ENCODE measurements around the gene ZNF512B.
"Not testable (repeated sequence)": the region's sequence is repeated elsewhere in the genome, so short reads cannot be mapped to it uniquely, and the experiment has no call there.

ZNF512B gene, protein sequence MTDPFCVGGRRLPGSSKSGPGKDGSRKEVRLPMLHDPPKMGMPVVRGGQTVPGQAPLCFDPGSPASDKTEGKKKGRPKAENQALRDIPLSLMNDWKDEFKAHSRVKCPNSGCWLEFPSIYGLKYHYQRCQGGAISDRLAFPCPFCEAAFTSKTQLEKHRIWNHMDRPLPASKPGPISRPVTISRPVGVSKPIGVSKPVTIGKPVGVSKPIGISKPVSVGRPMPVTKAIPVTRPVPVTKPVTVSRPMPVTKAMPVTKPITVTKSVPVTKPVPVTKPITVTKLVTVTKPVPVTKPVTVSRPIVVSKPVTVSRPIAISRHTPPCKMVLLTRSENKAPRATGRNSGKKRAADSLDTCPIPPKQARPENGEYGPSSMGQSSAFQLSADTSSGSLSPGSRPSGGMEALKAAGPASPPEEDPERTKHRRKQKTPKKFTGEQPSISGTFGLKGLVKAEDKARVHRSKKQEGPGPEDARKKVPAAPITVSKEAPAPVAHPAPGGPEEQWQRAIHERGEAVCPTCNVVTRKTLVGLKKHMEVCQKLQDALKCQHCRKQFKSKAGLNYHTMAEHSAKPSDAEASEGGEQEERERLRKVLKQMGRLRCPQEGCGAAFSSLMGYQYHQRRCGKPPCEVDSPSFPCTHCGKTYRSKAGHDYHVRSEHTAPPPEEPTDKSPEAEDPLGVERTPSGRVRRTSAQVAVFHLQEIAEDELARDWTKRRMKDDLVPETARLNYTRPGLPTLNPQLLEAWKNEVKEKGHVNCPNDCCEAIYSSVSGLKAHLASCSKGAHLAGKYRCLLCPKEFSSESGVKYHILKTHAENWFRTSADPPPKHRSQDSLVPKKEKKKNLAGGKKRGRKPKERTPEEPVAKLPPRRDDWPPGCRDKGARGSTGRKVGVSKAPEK

DNA sequence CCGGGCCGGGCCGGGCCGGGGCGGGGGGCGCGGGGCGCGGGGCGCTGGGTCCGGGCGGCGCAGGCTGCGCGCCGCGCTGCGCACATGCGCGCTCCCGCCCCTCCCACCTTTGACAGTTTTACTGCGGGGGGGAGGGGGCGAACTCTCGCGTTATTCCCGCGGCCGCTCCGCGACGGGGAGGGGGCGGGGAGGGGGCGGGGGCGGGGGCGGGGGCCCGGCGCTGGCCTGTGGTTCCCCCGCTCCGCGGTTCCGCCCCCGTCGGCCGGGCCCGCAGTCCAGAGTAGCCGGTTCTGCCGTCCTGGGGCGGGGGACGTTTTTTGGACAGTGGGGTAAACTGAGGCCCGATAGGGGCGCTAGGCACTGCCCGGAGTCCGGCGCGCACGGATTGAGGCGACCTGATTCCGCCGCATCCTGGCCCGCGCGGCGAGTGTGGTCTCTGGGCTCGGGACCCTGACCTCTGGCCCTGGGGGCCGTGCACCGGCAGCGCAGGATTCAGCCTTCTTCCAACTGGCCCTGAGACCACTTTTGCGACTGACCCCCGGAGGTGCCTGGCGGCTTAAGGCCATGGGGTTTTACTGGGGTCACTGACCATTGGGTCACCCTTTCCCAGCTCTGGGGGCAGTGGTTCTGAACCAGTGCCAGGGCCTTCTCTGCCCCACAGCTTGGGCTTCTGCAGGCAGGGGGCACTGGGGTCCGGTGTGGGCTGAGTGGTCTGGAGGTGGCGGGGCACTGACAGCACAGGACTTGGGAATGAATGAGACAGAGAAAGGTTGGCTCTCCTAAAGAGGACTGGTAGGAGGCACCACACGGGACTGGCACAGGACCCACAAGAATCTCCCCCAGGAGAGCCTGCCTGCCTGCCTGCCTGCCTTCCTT lies at the start of gene ZNF512B:
TSS of gene ZNF512B (minus strand) at position 93 of the 876 bp plus-strand sequence. CDS start 1,980 bp downstream, outside the sequence.
- peak; percentile 59 for DNase-seq (ENCODE audit: low spot score)

DNA sequence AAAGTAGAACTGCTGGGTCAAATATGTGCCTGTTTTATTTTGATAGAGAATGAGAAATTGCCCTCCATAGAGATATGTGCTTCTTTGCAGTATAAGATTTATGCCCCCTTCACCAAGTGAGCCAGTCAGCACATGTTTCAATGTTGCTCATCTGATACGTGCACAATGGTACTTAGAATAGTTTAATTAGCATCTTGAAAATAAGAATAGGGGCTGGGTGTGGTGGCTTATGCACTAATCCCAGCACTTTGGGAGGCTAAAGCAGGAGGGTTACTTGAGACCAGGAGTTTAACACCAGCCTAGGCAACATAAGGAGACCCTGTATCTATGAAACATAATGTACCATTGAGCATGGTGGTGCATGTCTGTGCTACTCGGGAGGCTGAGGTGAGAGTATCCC lies 45.9 kb upstream of the ZNF512B start:
- DNase-seq (ENCODE audit: low spot score): no peak

DNA sequence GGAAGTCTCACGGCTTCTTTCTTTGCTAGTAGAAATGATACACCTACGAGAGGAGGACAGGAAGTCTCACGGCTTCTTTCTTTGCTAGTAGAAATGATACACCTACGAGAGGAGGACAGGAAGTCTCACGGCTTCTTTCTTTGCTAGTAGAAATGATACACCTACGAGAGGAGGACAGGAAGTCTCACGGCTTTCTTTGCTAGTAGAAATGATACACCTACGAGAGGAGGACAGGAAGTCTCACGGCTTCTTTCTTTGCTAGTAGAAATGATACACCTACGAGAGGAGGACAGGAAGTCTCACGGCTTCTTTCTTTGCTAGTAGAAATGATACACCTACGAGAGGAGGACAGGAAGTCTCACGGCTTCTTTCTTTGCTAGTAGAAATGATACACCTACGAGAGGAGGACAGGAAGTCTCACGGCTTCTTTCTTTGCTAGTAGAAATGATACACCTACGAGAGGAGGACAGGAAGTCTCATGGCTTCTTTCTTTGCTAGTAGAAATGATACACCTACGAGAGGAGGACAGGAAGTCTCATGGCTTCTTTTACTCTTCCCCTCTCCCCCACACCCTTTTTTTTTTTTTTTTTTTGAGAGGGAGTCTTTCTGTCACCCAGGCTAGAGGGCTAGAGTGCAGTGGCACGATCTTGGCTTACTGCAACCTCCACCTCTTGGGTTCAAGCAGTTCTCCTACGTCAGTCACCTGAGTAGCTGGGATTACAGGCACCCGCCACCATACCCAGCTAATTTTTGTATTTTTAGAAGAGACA lies 42.8 kb upstream of the ZNF512B start:
- DNase-seq (ENCODE audit: low spot score): not testable (repeated sequence)

DNA sequence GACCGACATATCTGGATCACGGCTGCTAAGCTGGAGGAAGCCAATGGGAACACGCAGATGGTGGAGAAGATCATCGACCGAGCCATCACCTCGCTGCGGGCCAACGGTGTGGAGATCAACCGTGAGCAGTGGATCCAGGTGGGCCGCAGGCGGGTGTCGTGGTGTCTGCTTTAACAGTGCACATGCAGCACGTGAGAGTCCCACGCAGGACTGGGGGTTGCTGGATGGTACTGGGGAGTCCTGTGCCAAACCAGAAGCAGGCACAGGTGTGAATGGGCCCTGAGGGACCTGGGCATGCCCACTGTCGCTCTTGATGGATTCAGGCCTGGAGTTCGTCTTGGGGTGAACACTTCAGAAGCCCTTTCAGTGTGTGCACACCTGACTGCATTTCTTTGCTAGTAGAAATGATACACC lies 41.6 kb upstream of the ZNF512B start:
- no peak for DNase-seq (ENCODE audit: low spot score)

DNA sequence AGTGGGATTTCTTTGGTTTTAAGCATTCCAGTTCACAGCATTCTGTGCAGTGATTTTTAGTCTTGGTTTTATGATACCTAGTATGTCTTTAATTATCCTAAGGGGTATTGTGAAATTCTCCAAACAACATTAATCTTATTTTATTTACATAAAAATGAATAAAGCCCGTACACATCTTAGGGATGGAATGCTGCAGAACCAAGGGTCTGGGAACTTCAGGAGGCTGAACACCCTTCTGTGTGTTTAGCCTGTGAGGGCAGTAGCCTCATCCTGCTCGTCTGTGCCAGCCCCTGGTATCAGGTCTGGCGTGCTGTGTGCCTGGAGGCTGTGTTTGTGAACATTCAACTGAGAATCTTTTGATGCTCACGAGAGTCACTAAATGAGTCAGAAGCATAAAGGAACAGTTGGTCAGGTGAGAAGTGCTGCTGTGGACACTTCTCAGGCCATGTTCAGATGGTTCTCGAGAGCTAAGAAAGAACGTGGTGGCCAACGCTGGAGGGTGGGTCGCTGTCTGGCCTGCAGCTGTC lies 41.0 kb upstream of the ZNF512B start:
- no peak for DNase-seq (ENCODE audit: low spot score)

DNA sequence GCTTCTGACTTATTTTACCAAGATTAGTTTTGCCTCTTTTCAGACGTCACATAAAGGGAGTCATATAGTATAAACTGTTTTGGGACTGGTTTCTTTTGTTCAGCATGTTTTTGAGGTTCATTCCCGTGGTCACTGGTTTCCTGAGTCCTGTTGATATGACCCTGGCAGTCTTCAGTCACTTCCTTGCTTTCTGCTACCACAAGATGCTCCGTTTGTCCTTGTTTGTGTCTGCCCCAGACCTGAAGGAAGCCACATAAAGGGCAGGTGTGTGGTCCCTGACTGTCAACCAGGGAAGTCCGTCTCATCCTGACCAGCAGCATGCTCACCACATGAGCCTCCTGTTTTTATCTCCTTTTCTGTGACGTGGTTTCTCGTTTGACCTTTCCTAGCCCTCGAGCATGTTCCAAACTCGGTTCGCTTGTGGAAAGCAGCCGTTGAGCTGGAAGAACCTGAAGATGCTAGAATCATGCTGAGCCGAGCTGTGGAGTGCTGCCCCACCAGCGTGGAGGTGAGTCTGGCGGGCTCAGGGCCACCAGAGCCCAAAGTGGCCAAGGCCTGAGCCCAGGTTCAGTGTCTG lies 40.2 kb upstream of the ZNF512B start:
- DNase-seq (ENCODE audit: low spot score): no peak

DNA sequence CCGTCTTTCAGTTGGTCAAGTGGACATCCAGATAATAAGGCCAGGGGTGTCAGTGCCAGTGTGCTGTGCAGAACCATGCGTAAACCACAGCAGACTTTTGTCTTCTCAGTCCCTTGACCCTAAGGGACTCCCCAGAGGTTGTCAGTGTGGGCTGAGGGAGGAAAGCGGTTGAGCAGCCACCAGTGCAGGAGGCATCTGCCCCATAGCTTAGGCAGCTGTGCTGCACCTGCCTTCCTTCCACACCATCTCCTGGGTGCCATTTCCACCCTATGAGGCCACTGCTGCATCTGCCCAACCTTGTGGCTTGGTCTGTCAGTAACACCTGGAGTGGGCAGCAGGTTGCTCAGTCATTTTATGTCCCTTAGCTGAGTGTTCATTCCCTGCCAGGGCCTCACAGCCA lies 37.2 kb upstream of the ZNF512B start:
- DNase-seq (ENCODE audit: low spot score): no peak

DNA sequence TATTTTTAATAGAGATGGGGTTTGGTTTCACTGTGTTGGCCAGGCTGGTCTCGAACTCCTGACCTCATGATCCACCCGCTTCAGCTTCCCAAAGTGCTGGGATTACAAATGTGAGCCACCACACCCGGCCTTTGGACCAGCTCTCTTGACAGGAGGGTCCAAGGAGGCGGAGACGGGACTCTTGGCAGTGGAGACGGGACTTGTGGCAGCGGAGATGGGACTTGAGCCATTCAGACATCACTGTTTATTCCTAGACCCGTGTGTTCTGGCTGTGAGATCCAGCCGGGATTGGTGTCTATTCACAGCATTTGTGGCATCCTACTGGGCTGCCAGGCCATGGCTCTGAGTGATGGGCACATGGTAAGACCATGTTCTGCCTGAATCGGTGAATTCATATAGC lies 36.8 kb upstream of the ZNF512B start:
- no peak for DNase-seq (ENCODE audit: low spot score)

DNA sequence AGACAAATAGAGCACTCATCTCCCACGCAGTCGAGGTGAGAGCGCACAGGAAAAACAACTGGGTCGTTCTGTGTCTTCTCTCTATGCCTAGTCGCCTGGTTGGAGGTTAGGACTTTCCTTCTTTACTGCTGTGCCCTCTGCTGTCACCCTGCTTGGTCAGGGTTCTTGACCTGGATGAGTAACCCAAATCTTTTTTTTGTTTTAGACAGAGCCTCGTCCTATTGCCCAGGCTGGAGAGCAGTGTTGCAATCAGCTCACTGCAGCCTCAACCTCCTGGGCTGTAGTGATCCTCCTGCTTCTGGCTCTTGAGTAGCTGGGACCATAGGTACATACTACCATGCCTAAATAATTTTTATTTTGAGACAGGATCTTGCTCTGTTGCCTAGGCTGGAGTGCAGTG lies 35.7 kb upstream of the ZNF512B start:
- DNase-seq (ENCODE audit: low spot score): no peak

DNA sequence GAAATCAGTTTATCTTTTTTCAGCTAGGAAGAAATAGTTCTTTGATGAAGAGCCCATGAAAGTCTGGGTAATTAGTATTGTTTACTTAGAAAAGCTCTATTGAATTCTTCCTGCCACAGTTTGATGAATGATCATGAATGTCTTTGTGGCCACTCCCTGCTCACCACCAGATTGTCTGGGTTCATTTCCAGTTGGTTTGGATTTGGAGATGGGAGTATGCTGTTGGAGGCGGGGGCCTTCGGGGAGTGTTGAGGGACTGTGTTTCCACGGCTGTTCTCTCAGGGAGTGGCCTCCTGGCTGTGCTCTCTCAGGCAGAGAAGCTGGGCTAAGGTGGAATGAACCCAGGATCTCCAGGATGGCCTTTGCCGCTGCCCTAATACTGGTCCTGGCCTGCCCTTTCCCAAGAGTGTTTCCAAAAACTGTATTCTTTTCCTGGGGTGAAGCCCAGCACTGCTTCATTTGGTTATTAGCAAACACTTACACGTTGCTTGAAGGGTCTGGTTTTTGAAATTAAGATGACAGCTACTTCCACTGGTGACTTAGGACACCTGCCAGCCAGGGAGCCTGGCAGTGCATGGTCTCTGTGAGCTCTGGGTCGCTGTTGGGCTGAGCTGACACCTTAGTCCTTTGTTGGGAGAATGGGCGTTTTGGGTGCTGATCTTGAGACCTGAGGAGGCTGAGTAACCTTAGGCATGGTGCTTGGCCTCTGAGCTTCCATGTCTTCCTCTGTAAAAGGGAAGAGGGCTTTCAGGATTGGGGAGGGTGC lies 34.4 kb upstream of the ZNF512B start:
- peak; percentile 54 for DNase-seq (ENCODE audit: low spot score)

DNA sequence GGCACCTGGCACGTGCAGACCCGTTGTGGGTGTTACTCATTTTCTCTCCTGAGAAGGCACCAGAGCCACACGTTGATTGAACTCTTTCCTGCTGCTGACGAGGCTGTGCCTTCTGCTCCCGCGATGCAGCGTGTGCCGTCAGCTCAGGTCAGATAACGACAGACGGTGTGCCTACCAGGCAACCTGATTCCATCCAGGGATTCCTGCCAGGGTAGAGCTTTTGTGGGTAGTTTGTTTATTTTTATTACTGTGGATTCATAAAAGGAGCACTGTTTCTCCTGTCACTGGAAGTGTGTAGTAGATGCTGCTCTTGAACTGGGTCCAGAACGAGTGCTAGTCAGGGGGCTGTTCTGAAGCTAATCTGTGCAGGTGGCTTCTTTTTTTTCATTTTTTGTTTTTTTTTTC lies 31.9 kb upstream of the ZNF512B start:
- peak; percentile 76 for DNase-seq (ENCODE audit: low spot score)

DNA sequence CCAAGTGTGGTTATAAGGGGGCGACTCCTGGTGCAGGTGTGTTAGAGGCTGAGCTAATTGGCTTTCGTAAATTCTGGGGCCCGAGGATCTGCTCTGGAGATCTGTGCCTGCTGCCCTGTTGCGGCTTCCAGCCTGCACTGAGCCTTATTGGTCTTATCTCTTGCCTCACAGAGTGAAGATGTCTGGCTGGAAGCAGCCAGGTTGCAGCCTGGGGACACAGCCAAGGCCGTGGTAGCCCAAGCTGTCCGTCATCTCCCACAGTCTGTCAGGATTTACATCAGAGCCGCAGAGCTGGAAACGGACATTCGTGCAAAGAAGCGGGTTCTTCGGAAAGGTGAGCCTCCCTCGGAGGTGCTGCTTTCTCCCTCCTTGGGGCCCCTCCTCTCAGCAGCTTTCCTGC lies 31.2 kb upstream of the ZNF512B start:
- no peak for DNase-seq (ENCODE audit: low spot score)

DNA sequence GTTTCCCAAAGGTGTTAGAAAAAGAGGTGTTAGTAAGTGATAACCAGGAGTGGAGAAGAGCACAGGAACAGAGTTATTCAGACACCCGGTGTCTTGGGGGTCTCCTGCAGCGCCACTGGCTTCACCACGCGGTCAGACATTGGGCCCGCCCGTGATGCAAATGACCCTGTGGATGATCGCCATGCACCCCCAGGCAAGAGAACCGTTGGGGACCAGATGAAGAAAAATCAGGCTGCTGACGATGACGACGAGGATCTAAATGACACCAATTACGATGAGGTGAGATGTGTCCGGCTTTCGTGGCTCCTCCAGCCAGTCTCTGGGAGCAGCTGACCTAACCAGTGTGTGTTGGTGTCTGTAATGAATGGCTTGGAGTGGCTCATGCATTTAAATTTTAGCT lies 13.2 kb upstream of the ZNF512B start:
- DNase-seq (ENCODE audit: low spot score): no peak

DNA sequence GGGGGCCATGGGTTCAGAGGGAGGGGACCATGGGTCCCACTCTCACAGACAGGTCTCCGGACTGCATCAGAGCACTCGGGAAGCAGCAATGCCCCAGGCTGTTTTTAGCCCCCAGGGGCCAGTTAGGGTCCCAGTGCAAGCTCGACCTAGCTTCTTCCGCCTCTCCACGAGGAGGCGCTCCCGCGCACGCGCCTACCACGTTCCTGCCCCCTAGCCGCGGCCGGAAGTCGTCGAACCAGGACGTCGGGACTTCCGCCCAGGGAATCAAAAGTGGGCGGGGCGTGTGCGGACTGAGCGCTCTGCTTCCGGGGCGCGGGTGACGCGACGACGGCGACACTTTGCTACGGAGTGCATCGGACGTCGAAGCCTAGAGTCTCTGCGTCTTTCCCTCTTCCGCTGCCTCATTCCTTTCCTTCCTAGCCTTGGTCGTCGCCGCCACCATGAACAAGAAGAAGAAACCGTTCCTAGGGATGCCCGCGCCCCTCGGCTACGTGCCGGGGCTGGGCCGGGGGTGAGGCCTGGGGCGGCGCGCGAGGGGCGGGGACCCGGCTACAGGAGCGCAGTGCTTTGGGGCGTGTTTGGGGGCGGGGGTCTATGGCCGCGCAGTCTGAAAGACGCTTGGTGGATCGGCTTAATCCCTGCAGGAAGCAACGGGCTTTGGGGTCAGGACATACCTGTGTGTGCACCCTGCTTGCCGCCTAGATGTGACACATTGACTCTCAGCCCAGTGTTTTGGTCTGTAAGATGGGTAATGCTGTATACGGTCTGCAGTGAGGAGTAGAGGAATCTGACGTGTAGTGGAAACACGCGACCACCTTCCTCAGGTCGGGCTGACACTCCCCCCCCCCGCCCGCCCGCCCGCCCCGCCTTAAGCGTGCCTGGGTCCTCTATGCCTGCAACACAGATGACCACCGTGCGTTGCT lies 11.3 kb upstream of the ZNF512B start, which contains the start of gene PRPF6:
TSS of gene PRPF6 (plus strand) at position 327 of the 923 bp plus-strand sequence. CDS start at position 441, 114 bp downstream.
- DNase-seq (ENCODE audit: low spot score): peak; percentile 99

DNA sequence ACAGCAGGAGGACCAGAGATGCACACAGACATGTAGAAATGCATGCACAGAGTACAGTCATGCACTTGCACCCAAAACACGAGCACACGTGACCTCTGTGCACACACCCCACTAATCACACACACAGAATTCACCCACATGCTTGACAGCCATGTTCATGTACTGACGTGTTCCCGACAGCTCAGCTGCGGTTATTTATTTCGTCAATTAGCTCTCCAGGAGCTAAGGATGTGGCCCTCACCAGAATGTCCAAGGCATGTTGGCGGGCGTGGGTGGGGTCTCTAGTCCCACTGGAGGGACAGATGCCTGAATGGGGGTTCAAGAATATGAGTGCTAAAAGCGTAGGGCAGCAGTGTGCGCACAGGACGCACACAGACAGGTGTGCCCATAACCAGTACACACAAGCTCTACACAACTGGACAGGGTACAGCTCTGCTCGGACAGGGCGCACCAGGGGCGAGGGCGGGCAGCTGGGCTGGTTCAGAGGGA lies 10.6 kb upstream of the ZNF512B start:
- no peak for DNase-seq (ENCODE audit: low spot score)

DNA sequence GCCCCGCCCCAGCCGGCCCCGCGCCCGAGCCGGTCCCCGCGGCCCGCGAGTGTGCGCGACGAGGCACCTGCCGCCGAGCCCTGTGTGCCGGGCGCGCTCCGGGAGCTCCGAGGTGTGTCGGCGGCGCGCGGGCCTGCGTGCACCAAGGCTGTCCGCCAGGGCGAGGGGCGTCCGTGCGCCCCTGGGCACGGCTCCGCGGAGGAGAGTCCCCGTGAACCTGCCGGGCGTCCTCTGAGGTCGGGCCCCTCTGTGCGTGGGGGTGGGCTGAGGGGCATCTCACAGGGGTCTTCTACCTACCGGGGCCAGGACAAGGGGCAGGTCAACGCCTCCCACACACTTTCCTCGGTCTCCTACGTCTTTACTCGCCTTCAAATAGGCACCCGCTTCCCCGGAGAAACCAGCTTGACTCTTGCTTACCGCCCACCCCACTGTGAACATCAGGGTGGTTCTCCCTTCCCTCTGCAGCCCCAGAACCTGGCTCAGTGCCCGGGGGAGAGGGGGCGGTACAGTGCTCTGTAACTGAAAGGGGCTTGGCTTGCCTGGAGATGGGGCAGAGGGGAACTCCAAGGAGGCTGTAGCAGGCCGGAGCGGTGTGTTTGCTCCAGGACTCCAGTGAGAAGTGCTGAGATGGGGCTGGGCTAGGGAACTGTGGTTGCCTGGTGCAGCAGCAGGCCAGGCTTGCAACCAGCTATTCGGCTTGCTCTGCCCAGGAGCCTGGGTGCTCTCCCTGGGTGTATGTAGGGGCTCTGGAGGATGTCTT lies 10.0 kb upstream of the ZNF512B start, which contains the start of gene SAMD10:
TSS of gene SAMD10 (minus strand) at position 86 of the 760 bp plus-strand sequence. CDS start 175 bp downstream, outside the sequence.
- peak; percentile 64 for DNase-seq (ENCODE audit: low spot score)

DNA sequence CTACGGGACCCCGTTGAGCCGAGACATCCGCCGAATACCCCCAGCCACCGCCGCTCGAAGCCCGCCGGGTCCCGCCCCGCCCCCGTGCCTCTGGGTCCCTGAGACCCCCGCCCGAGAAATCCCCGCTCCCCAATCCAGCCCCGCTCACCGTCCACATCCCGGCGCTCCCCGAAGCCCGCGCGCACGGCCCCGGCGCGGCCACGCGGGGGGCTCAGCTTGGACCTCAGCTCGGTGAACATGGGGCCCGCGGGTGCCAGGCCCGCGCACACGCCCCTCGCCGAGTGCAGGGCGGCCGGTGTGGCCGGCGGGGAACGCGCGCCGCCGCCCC lies 9.5 kb upstream of the ZNF512B start:
- DNase-seq (ENCODE audit: low spot score): no peak
